ENCODE measurements around the gene IL36A.

The IL36A gene, protein sequence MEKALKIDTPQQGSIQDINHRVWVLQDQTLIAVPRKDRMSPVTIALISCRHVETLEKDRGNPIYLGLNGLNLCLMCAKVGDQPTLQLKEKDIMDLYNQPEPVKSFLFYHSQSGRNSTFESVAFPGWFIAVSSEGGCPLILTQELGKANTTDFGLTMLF

DNA sequence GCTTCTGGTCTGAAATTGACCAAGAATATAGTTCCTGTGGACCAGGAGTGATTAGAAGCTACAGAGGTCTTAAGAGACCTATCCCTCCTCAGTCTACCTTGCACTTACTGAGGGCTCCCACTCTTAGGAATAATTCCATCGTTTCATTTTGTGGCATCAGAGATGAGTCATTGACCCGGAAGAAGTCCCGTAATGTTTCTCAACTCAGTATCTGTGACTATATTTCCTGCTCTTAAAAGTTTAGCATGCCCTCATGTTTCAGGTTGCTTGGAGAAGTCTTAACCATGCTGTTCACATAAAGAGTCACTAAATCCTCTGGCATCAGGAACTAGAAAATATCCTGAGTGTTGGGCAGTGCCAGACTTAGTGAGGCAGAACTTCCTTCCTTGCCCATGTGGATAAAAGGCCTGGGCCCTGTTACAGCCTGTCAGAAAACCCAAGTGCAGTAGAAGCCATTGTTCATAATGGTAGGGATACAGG is at the start of gene IL36A:
IL36A (plus strand) TSS at position 430 of the 480 bp plus-strand sequence. CDS start 413 bp downstream, outside the sequence.
- DNase-seq, result no peak

GRCh38 chr2:112957511-112957910 is 47.7 kb upstream of the IL36A start:
- no peak for DNase-seq

DNA sequence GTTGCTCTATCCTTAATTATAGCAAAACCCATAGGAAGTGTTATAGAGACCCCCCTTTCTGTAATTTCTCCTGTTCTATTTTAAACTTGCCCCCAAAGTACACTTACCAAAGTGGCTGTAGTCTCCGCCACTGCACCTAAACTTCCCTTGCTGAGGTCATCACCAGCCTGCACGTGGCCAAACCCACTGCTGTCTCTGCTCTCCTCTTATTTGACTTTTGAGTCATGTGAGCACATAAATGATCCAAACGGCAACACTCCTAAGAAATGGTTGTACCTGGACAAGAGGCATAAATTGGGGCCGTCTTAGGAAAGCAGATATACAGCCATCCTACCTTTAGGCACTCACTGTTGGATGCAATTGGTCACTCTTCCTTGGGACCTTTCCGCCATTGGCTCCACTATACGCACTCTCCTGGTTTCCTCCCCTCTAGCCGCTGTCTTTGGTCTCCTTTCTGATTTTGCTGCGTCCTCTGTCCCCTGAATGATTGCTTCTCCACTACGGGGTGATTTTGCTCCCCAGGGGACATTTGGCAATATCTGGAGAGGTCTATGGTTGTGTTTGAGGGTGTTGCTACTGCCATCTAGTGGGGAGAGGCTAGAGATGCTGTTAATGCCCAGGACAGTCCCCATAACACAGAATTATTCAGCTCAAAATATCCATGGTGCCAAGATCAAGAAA is 46.7 kb upstream of the IL36A start:
- peak in 11 of 56 donors; percentile 1 to 41 (median 7) for DNase-seq

DNA sequence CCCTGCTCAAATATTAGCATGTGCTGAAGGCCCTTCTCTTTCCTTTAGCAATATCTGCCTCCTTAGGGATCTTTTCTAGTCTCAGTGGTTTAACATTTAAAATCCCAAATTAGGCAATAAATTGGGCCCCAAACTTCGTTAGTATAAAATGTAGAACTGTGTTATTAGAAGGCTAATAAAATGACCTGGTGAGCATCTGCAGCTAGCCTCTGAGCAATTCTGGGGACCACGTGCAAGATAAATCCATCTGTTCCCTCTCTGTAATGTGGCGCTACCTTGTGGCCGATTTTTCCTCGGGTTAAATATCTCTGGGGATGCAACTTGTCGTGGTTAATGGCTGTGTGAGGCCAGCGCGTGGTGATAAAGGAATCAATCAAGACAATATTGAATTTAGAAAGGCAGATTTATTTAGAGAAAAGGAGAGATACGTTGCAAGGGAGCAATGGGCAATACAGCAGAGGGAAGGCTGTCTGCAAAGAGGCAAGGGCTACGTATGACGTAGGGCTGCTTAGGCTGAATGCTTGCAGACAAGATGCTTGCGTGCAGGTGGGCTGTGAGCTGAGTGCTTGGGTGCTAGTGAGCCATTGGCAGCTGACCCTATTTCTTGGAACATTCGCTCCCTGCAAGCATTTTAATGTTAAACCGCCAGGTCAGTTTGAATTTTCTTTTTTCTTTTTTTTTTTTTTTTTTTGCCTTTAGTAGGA is 46.0 kb upstream of the IL36A start:
- no peak for DNase-seq

- DNase-seq, result no peak
Observed at GRCh38 chr2:112960230-112960825, 44.9 kb upstream of the IL36A start.

DNA sequence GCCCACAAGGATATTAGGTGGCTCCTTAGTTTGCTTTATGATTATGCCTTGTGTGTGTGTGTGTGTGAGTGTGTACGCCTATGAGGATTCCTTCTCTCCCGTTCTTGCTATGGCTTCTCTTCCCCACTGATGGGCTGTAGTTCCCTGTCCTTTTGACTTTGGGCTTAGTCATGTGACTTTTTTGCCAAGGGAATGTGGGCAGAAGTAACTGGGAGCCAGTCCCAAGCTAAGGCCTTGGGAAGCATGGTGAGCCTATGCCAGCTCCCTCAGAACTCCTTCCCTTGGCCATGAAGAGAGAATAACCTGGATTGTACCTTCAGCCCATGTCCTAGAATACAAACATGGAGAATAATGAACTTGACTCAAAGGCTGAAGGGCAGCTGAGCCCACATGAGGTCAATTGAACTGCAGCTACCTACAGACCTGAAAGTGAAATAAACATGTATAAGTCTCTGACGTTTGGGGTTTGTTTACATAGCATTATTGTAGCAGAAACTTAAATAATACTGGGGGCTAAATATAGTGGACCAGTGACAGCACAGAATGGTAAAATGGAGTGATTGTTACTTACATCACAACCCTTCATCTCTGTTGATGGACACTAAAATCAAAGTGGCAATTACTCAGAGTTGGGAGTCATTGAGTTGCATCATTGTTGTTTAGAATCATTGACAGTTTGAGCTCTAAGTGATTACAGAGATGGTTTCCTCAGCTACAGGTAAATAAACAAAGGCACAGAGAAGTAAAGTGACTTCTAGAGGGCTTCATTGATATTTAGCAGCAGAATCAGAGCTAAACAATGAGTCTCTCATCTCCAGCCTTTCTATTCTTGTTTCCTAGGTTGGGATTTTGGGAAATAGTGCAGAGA is 42.7 kb upstream of the IL36A start:
- no peak for DNase-seq

- no peak for DNase-seq
Observed at GRCh38 chr2:112967023-112967422, 38.2 kb upstream of the IL36A start.

DNA sequence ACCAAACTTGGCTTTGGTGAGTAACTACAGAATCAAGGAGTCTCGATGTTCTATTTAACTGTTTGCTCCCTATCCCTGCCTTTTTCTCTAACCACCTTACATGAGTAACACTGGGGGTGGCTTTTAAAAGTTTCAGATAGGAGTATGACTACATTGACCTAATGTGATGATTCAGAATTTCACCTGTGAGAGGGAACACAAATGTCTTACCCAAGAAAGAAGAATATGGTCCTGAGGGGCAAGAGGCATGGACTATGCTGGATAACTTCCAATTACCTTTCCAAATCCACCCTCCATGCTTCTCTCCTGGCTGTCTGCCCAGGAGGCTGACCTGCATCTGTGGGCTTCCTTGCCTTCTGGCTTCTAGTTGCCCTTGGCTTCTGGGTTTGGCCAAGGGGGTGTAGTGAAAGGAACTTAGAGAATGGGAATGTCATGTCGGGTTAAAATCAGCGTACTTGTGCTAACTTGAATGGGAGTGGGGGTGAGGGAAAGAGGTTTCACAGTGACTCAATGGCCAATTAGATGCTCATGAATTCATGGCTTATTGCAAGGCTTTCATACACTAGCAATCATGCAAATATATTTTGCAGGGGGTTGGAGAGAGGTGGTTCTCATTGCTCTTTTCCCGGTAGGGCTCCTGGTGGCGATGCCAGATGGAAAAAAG is 32.7 kb upstream of the IL36A start:
- DNase-seq, result no peak

GRCh38 chr2:112973156-112973555 is 32.1 kb upstream of the IL36A start:
- DNase-seq, result no peak

DNA sequence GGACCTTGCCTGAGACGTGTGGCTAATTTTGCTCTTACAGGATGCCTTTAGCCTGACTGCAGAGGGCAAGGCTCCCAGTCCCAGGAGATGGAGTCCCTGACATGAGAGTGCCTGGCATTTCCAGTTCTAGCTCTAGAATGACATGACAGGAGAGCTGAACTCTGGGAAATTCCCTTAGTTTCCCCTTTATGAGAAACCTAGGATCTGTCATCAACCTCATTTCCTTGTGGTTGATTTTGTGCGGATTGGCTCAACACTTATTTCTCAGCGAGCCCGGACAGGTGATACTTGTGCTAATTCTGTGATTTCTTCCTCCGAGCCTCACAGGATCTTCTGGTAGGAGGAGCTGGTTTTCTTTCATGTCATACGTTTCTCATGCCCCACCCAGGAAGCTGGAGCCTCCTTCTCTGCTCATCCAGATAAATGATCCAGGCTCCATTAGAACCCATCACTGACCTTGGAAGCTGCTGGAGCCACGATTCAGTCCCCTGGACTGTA is 27.7 kb upstream of the IL36A start, which contains the start of gene IL36G:
IL36G (plus strand) TSS at position 448 of the 498 bp plus-strand sequence. CDS start 633 bp downstream, outside the sequence.
- no peak for DNase-seq

- no peak for DNase-seq
Observed at GRCh38 chr2:112979731-112980130, 25.5 kb upstream of the IL36A start.

GRCh38 chr2:112980537-112980936 is 24.7 kb upstream of the IL36A start:
- no peak for DNase-seq

GRCh38 chr2:112985090-112985489 is 20.2 kb upstream of the IL36A start:
- no peak for DNase-seq

DNA sequence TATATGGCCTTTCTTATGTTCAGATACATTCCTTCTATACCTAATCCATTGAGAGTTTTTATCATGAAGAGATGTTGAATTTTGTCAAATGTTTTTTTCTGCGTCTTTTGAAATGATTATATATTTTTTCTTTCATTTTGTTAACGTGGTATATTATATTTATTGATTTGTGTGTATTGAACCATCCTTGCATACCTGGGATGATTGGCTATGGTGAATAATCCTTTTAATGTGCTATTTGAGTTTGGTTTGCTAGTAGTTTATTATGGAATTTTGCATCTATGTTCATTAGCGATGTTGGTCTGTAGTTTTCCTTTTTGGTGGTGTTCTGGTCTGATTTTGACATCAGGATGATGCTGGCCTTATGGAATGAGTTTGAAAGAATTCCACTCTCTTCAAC is 15.6 kb upstream of the IL36A start:
- no peak for DNase-seq

DNA sequence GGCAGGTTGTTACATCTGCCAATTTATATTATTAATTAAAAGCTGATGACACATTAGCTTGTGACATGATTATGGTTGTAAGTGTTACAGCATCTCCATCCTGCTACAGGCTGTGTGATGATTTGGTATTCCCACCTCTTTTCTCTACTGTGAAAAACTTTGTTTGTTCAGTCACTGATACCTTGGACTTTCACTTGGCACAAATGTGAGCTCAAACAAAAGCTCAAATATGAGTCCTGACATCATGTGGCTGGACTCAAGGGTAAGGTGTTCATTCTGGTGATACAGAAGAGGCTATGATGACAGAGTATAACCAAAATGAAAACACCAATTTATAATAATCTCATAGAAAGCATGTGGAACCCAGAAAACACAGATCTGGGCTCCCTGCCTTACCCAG is 11.4 kb upstream of the IL36A start:
- no peak for DNase-seq

- DNase-seq, result no peak
Observed at GRCh38 chr2:112994648-112995047, 10.6 kb upstream of the IL36A start.

DNA sequence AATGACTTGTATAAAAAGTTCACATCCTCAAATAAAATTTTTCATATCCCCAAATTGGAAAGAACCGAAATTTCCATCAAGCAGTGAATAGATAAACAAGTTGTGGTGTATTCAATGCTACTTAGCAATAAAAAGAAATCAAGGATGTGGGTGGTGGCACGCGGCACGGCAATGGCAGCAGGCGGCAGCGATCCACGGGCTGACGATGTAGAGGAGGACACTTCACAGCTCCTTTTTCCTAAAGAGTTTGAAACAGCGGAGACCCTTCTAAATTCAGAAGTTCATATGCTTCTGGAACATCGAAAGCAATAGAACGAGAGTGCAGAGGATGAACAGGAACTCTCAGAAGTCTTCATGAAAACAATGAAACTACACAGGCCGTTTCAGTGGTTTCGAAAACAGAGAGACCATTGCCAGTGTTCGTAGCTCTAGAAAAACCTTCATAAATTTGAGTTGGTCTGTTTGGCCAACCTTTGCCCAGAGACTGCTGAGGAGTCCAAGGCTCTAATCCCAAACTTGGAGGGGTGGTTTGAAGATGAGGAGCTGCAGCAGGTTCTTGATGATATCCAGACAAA is 9.8 kb upstream of the IL36A start:
- no peak for DNase-seq

- DNase-seq, result no peak
Observed at GRCh38 chr2:112996635-112997034, 8.6 kb upstream of the IL36A start.

DNA sequence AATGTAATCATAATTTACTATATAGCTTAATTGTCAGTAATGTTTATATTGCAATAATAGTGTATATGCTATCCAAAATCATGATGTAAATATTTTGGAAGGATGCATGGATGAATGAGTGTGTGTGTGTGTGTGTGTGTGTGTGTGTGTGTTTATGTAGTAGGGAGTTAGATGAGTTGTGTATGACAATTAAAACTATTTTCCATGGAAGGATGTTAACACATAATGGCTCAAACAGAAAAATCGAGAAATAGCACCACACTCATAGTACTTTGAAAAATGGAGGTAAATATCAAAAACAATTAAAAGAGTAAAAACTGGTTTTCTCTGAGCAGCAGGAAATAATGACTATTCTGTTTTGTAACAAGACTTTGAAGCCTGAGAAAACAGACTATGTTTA is 8.1 kb upstream of the IL36A start:
- DNase-seq, result no peak

- no peak for DNase-seq
Observed at GRCh38 chr2:113000436-113000835, 4.8 kb upstream of the IL36A start.
